K562 (cell line): Measurements from ENCODE around the gene NR1H3. TPM values are rescaled to one million over a fixed set of nuclear protein-coding genes. Genes with fewer than 3 reads are reported as not detected.

Source experiments
- CBX3 ChIP-seq, 2 experiments: IDR thresholded peaks; 1 replicate in 1 of 2; 2 replicates in 1 of 2; pipeline ENCODE4 v1.6.1; 2012; ENCODE audit warnings: inconsistent platforms in 2 of 2, low read length in 2 of 2, borderline replicate concordance in 1 of 2, control low read depth in 1 of 2
- CEBPB ChIP-seq: fragments of 450-650 bp; IDR thresholded peaks from 2 replicates; pipeline ENCODE4 v1.6.1; 2016; ENCODE audit warnings: missing genetic modification characterization, missing compliant biosample characterization
- CEBPG ChIP-seq, 3 experiments: fragments of 200-800 bp in 1 of 3; sonication (Bioruptor generic) in 1 of 3; sonication (generic) in 1 of 3; formaldehyde crosslinking in 1 of 3; IDR thresholded peaks in 2 of 3; conservative IDR thresholded peaks in 1 of 3; 2 replicates each; pipeline versions ENCODE4 v1.6.1 to v1.8.0; 2016 to 2022; ENCODE audit warnings: missing compliant biosample characterization in 2 of 3, missing genetic modification characterization in 2 of 3, mild to moderate bottlenecking in 1 of 3, missing genetic modification reagents in 1 of 3
- CREB1 ChIP-seq, 2 experiments: sonication (generic) in 1 of 2; formaldehyde crosslinking in 1 of 2; IDR thresholded peaks; 2 replicates each; pipeline versions ENCODE4 v1.6.1 to v1.8.0; 2012 to 2022; ENCODE audit warnings: inconsistent platforms in 1 of 2, mild to moderate bottlenecking in 1 of 2, missing genetic modification reagents in 1 of 2, moderate library complexity in 1 of 2
- DPF2 ChIP-seq: fragments of 450-650 bp; IDR thresholded peaks from 2 replicates; pipeline ENCODE4 v1.6.1; 2016
- ELF2 ChIP-seq: fragments of 250-450 bp; sonication (Bioruptor Pico); IDR thresholded peaks from 2 replicates; pipeline ENCODE4 v1.5.0; 2021; ENCODE audit warnings: mild to moderate bottlenecking
- L3MBTL2 ChIP-seq: fragments of 450-650 bp; IDR thresholded peaks from 2 replicates; pipeline ENCODE4 v1.6.1; 2016; ENCODE audit warnings: mild to moderate bottlenecking, moderate library complexity
- MCM2 ChIP-seq: fragments of 450-650 bp; IDR thresholded peaks from 2 replicates; pipeline ENCODE4 v1.6.1; 2017; ENCODE audit warnings: low read depth, mild to moderate bottlenecking
- MEF2D ChIP-seq: conservative IDR thresholded peaks from 2 replicates; pipeline ENCODE4 v1.6.1; 2016; ENCODE audit warnings: low read depth, missing genetic modification characterization, missing compliant biosample characterization
- MIER1 ChIP-seq: fragments of 450-650 bp; IDR thresholded peaks from 2 replicates; pipeline ENCODE4 v1.6.1; 2016; ENCODE audit warnings: antibody characterized with exemption, mild to moderate bottlenecking, low read depth
- MTF1 ChIP-seq: fragments of 250-450 bp; sonication (Bioruptor Pico); IDR thresholded peaks from 2 replicates; pipeline ENCODE4 v1.9.0; 2021; ENCODE audit warnings: moderate library complexity, mild to moderate bottlenecking, inconsistent platforms, borderline replicate concordance
- PHB2 ChIP-seq: fragments of 450-650 bp; IDR thresholded peaks from 2 replicates; pipeline ENCODE4 v1.6.1; 2017; ENCODE audit warnings: low read depth
- POLR2AphosphoS5 ChIP-seq: IDR thresholded peaks from 2 replicates; pipeline ENCODE4 v1.6.1; 2011; ENCODE audit warnings: mild to moderate bottlenecking, low read depth, low read length, moderate library complexity; ENCODE audit not compliant: control insufficient read depth, insufficient read depth
- PTTG1 ChIP-seq: fragments of 450-650 bp; IDR thresholded peaks from 2 replicates; pipeline ENCODE4 v1.6.1; 2016; ENCODE audit warnings: low read depth, mild to moderate bottlenecking, missing genetic modification characterization, missing compliant biosample characterization
- RBM22 ChIP-seq: fragments of 200-400 bp; formaldehyde crosslinking; IDR thresholded peaks from 2 replicates; pipeline ENCODE4 v1.6.1; 2018; ENCODE audit warnings: low read length, low read depth; ENCODE audit not compliant: poor library complexity, severe bottlenecking
- SAP30 ChIP-seq: fragments of 200-600 bp; sonication (generic); IDR thresholded peaks from 2 replicates; pipeline ENCODE4 v1.6.1; 2012; ENCODE audit warnings: borderline replicate concordance, low read depth, mild to moderate bottlenecking, moderate library complexity, low read length, control low read depth, inconsistent platforms; ENCODE audit not compliant: insufficient read depth, poor library complexity, severe bottlenecking
- XRCC4 ChIP-seq: IDR thresholded peaks from one replicate; pipeline ENCODE4 v1.6.1; 2011; ENCODE audit not compliant: insufficient read depth, insufficient read length; ENCODE audit errors: extremely low read depth
- ZKSCAN1 ChIP-seq: fragments of 150-350 bp; IDR thresholded peaks from 2 replicates; pipeline ENCODE4 v1.6.1; 2016; ENCODE audit warnings: low read depth, low read length
- ZNF174 ChIP-seq: fragments of 250-450 bp; sonication (Bioruptor Pico); IDR thresholded peaks from 2 replicates; pipeline ENCODE4 v1.4.0; 2020; ENCODE audit warnings: mild to moderate bottlenecking
- ZNF232 ChIP-seq: sonication (generic); formaldehyde crosslinking; IDR thresholded peaks from 2 replicates; pipeline ENCODE4 v1.8.0; 2022; ENCODE audit warnings: mild to moderate bottlenecking, missing genetic modification reagents
- ZNF316 ChIP-seq: fragments of 450-650 bp; IDR thresholded peaks from 2 replicates; pipeline ENCODE4 v1.6.1; 2016
- ZNF785 ChIP-seq: fragments of 250-450 bp; sonication (Bioruptor Pico); IDR thresholded peaks from 2 replicates; pipeline ENCODE4 v1.4.0; 2020; ENCODE audit warnings: mild to moderate bottlenecking
- polyA plus RNA-seq, 8 experiments: library from polyadenylated mRNA; depleted of rRNA in 4 of 8; stranded (reverse) in 5 of 8; unstranded in 3 of 8; fragments of >200 nt; fragmentation: Nextera tagmentation in 2 of 8; fragmentation: Illumina TruSeq in 1 of 8; extraction: Ambion mirVana in 2 of 8; extraction: Trizol in 1 of 8; gene quantifications; 2 replicates each; pipeline versions ENCODE4 v1.2.1 to v1.2.3, GENCODE V29; 2011 to 2014; ENCODE audit warnings: inconsistent platforms in 1 of 8, missing spikeins in 1 of 8
- total RNA-seq, 7 experiments: library from RNA; depleted of rRNA in 6 of 7; stranded (reverse); fragments of >200 nt in 6 of 7; fragmentation: Illumina TruSeq in 2 of 7; extraction: Trizol in 2 of 7; gene quantifications; 2 replicates each; pipeline versions ENCODE4 v1.2.1 to v1.2.3, GENCODE V29; 2011 to 2021; ENCODE audit warnings: low replicate concordance in 1 of 7
- TF ChIP-seq, protein P1 (sequence below): fragments of 450-650 bp; IDR thresholded peaks from 2 replicates; pipeline ENCODE4 v1.6.1; 2016
- TF ChIP-seq, protein P2 (sequence below): sonication (generic); IDR thresholded peaks from 2 replicates; pipeline ENCODE4 v1.6.1; 2016
- TF ChIP-seq, protein P3 (sequence below): fragments of 450-650 bp; conservative IDR thresholded peaks from 2 replicates; pipeline ENCODE4 v1.6.1; 2016; ENCODE audit warnings: missing genetic modification characterization, low read depth, mild to moderate bottlenecking, missing compliant biosample characterization, moderate library complexity
- TF ChIP-seq, protein P4 (sequence below): fragments of 250-450 bp; sonication (Bioruptor Pico); IDR thresholded peaks from 2 replicates; pipeline ENCODE4 v1.4.0; 2020

NR1H3 gene
- total and polyA plus RNA-seq, 9 of the 15 experiments (the other 6 are each of a cell fraction or from before 2014, with no cell fraction given), result 8.2 to 26.0 (median 11.9) TPM

DNA sequence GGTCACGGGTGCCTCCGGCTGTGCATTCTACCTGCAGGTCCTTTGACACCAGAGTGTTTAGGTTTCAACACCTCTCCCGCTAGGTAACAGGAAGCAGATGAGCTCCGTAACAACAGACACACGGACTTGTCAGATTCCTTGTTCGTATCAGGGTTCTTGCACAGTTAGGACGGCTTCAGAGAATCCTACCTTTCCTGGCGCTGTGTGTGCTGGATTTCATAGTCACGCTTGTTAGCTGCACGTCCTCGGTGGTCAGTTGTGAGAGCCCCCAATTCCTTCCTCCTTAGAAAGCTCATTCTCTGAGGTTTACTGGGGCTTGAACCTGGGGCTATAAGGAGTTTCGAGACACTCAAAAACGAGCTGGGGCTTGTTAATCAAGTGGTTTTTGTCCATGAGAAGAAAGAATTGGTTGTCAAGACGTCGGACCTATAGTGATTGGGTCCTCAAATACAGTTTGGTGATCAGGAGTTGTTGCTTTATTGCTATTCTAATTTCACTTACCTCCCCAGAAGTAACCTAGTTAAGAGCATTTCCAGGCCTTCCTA lies 42.4 kb upstream of the NR1H3 start (continued):
- TF ChIP-seq ZNF785 (CRISPR knock-in tag), result no peak
- TF ChIP-seq ZNF316, result no peak
- no peak for TF ChIP-seq L3MBTL2
- TF ChIP-seq DPF2, result no peak
- TF ChIP-seq CBX3 (IDR thresholded peaks at IDR 0.05; ENCODE audit: borderline replicate concordance in 1 of 2, low read length in 2 of 2), result no peak
- TF ChIP-seq, protein P1, sequence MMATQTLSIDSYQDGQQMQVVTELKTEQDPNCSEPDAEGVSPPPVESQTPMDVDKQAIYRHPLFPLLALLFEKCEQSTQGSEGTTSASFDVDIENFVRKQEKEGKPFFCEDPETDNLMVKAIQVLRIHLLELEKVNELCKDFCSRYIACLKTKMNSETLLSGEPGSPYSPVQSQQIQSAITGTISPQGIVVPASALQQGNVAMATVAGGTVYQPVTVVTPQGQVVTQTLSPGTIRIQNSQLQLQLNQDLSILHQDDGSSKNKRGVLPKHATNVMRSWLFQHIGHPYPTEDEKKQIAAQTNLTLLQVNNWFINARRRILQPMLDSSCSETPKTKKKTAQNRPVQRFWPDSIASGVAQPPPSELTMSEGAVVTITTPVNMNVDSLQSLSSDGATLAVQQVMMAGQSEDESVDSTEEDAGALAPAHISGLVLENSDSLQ, result no peak
- TF ChIP-seq ZNF174, result no peak
- TF ChIP-seq MEF2D (tag), result no peak
- no peak for TF ChIP-seq ZNF232 (CRISPR knock-in tag)
- TF ChIP-seq PHB2, result no peak
- TF ChIP-seq PTTG1 (tag), result no peak
- TF ChIP-seq, protein P2, sequence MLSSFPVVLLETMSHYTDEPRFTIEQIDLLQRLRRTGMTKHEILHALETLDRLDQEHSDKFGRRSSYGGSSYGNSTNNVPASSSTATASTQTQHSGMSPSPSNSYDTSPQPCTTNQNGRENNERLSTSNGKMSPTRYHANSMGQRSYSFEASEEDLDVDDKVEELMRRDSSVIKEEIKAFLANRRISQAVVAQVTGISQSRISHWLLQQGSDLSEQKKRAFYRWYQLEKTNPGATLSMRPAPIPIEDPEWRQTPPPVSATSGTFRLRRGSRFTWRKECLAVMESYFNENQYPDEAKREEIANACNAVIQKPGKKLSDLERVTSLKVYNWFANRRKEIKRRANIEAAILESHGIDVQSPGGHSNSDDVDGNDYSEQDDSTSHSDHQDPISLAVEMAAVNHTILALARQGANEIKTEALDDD, result 0 out of 2 replicates have a peak, but pooled peaks have one; percentile 11
- TF ChIP-seq ELF2 (CRISPR knock-in tag), result no peak
- 0 out of 2 replicates have a peak, but pooled peaks have one; percentile 25 for TF ChIP-seq CEBPG (CRISPR knock-in tag; IDR thresholded peaks at IDR 0.05)
- no peak for TF ChIP-seq CEBPG (tag; conservative IDR thresholded peaks at IDR 0.05 in 1 of 2, IDR thresholded peaks at IDR 0.05 in 1 of 2)
- TF ChIP-seq, protein P3, sequence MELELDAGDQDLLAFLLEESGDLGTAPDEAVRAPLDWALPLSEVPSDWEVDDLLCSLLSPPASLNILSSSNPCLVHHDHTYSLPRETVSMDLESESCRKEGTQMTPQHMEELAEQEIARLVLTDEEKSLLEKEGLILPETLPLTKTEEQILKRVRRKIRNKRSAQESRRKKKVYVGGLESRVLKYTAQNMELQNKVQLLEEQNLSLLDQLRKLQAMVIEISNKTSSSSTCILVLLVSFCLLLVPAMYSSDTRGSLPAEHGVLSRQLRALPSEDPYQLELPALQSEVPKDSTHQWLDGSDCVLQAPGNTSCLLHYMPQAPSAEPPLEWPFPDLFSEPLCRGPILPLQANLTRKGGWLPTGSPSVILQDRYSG, result no peak
- TF ChIP-seq CEBPB (tag), result no peak
- no peak for TF ChIP-seq MIER1
- TF ChIP-seq XRCC4, result no peak
- no peak for TF ChIP-seq CREB1 (IDR thresholded peaks at IDR 0.05)
- peak; percentile 21; the same call in 1 of the 2 replicates for TF ChIP-seq CREB1 (CRISPR knock-in tag; IDR thresholded peaks at IDR 0.05)
- TF ChIP-seq POLR2AphosphoS5, result no peak
- TF ChIP-seq SAP30, result peak; percentile 24
- TF ChIP-seq MCM2, result no peak
- TF ChIP-seq ZKSCAN1, result no peak
- TF ChIP-seq RBM22, result no peak
- no peak for TF ChIP-seq MTF1 (CRISPR knock-in tag)
- TF ChIP-seq, protein P4, sequence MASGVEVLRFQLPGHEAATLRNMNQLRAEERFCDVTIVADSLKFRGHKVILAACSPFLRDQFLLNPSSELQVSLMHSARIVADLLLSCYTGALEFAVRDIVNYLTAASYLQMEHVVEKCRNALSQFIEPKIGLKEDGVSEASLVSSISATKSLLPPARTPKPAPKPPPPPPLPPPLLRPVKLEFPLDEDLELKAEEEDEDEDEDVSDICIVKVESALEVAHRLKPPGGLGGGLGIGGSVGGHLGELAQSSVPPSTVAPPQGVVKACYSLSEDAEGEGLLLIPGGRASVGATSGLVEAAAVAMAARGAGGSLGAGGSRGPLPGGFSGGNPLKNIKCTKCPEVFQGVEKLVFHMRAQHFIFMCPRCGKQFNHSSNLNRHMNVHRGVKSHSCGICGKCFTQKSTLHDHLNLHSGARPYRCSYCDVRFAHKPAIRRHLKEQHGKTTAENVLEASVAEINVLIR (CRISPR knock-in tag), result no peak
